ENCODE data around the gene CNTNAP2.

- TF ChIP-seq CTCF (IDR thresholded peaks at IDR 0.05), result no peak
- no peak for TF ChIP-seq POLR2AphosphoS5 (IDR thresholded peaks at IDR 0.05; ENCODE audit: low read depth, low read length)
Observed at GRCh38 chr7:147540743-147541142, 1424.1 kb downstream of the CNTNAP2 start.
